Endodermal cell (in vitro differentiated cells): Measurements from ENCODE around the gene TCEANC2. TPM values are rescaled to one million over a fixed set of nuclear protein-coding genes. Genes with fewer than 3 reads are reported as not detected.

Source experiments
- DNase-seq: peaks from one replicate; pipeline ENCODE4 v3.0.0-alpha.2; 2017
- H3K27ac ChIP-seq: 2 replicates; pipeline ENCODE4 v1.5.1; 2013; ENCODE audit warnings: mild to moderate bottlenecking, low read depth, low read length, moderate library complexity
- H3K27me3 ChIP-seq: 2 replicates; pipeline ENCODE4 v1.6.1; 2013; ENCODE audit warnings: mild to moderate bottlenecking, low read length, moderate library complexity; ENCODE audit not compliant: insufficient read depth, control insufficient read depth, poor library complexity, severe bottlenecking
- H3K36me3 ChIP-seq: 2 replicates; pipeline ENCODE4 v1.7.0; 2013; ENCODE audit warnings: mild to moderate bottlenecking, low read length, moderate library complexity; ENCODE audit not compliant: control insufficient read depth, insufficient read depth
- H3K4me1 ChIP-seq: one replicate; pipeline ENCODE4 v1.7.0; 2013; ENCODE audit warnings: low read length; ENCODE audit not compliant: control insufficient read depth, insufficient read depth
- H3K4me3 ChIP-seq: 2 replicates; pipeline ENCODE4 v1.5.1; 2013; ENCODE audit warnings: mild to moderate bottlenecking, low read length, moderate library complexity
- H3K9ac ChIP-seq: 2 replicates; pipeline ENCODE4 v1.6.1; 2013; ENCODE audit warnings: mild to moderate bottlenecking, low read length, moderate library complexity; ENCODE audit not compliant: poor library complexity, severe bottlenecking; ENCODE audit errors: extremely low read depth
- H3K9me3 ChIP-seq: 2 replicates; pipeline ENCODE4 v1.6.1; 2013; ENCODE audit warnings: mild to moderate bottlenecking, low read length, moderate library complexity; ENCODE audit not compliant: control insufficient read depth
- H3K27ac Mint-ChIP-seq: 2 replicates; pipeline ENCODE4 v1.8.0; 2020; ENCODE audit warnings: mixed read lengths
- H3K27me3 Mint-ChIP-seq: 2 replicates; pipeline ENCODE4 v1.8.0; 2021; ENCODE audit warnings: mild to moderate bottlenecking, mixed read lengths; ENCODE audit not compliant: insufficient read depth
- H3K36me3 Mint-ChIP-seq: 2 replicates; pipeline ENCODE4 v1.8.0; 2020; ENCODE audit warnings: low read depth, mixed read lengths
- H3K4me1 Mint-ChIP-seq: 2 replicates; pipeline ENCODE4 v1.8.0; 2020; ENCODE audit warnings: mixed read lengths
- H3K4me3 Mint-ChIP-seq: 2 replicates; pipeline ENCODE4 v1.8.0; 2020; ENCODE audit warnings: mild to moderate bottlenecking, moderate library complexity, mixed read lengths
- H3K9me3 Mint-ChIP-seq: 2 replicates; pipeline ENCODE4 v1.8.0; 2020; ENCODE audit warnings: mild to moderate bottlenecking, mixed read lengths
- CTCF ChIP-seq: fragments of 200-600 bp; sonication (generic); conservative IDR thresholded peaks from 2 replicates; pipeline ENCODE4 v1.5.0; 2021; ENCODE audit warnings: antibody characterized with exemption, mild to moderate bottlenecking
- WGBS, 2 experiments: methylation state at CpG; one replicate each; pipeline versions ENCODE4 v1.1.5 to v1.1.7; 2013; ENCODE audit warnings: missing lambda C conversion rate in 2 of 2, mixed read lengths in 1 of 2; ENCODE audit not compliant: insufficient coverage in 1 of 2, insufficient read length in 1 of 2; 5-methylcytosine and 5-hydroxymethylcytosine counted together
- total RNA-seq, 2 donors: library from RNA; stranded (reverse); fragmentation: NEBNext Ultra II Directional in 1 of 2; extraction: Animal tissue kit (Norgen Biotek cat#: 25700) in 1 of 2; gene quantifications; 2 replicates in 1 of 2; 3 replicates in 1 of 2; pipeline ENCODE4 v1.2.1, GENCODE V29; 2021

The TCEANC2 gene
- total RNA-seq, 2 donors from 2014 or later, result 5.9 to 6.6 TPM

- no peak overlapping the region for H3K27ac ChIP-seq
- H3K9me3 Mint-ChIP-seq, result no peaks in the 10 kb centered on the region
- no peaks in the 10 kb centered on the region for H3K4me1 ChIP-seq
- H3K36me3 Mint-ChIP-seq, result no peaks in the 10 kb centered on the region
- no peak overlapping the region for H3K9ac ChIP-seq
- no peak overlapping the region for H3K4me3 ChIP-seq
- TF ChIP-seq CTCF, result no peak
- no peak for DNase-seq
- no peaks in the 10 kb centered on the region for H3K27me3 Mint-ChIP-seq
- H3K9me3 ChIP-seq, result no peaks in the 10 kb centered on the region
- no peak overlapping the region for H3K27ac Mint-ChIP-seq
- no peaks in the 10 kb centered on the region for H3K36me3 ChIP-seq
- H3K27me3 ChIP-seq, result no peaks in the 10 kb centered on the region
- no peak overlapping the region for H3K4me3 Mint-ChIP-seq
- peaks cover 7% of the 10 kb centered on the region for H3K4me1 Mint-ChIP-seq
These were observed 24.0 kb downstream of the TCEANC2 start for GRCh38 chr1:54077359-54077758.

GRCh38 chr1:54080598-54081049 is 27.2 kb downstream of the TCEANC2 start:
- 95% methylated on average over 2 of the region's 2 CpGs; no CpG with 5 or more reads in 1 of the 2 experiments for WGBS, 2 experiments
- no peaks in the 10 kb centered on the region for H3K9me3 ChIP-seq
- Mint-ChIP-seq H3K9me3 (no peaks in the 10 kb centered on the region), H3K4me1 (peaks cover 7% of the 10 kb centered on the region), H3K27me3 (no peaks in the 10 kb centered on the region), H3K36me3 (no peaks in the 10 kb centered on the region), H3K4me3 (no peak overlapping the region), H3K27ac (no peak overlapping the region)
- H3K9ac ChIP-seq, result no peak overlapping the region
- no peak for TF ChIP-seq CTCF
- no peak overlapping the region for H3K27ac ChIP-seq
- no peak overlapping the region for H3K4me3 ChIP-seq
- H3K36me3 ChIP-seq, result no peaks in the 10 kb centered on the region
- H3K4me1 ChIP-seq, result no peaks in the 10 kb centered on the region
- H3K27me3 ChIP-seq, result no peaks in the 10 kb centered on the region
- no peak for DNase-seq

GRCh38 chr1:54081306-54082270 is 28.2 kb downstream of the TCEANC2 start:
- Histone ChIP-seq H3K9me3 (no peaks in the 10 kb centered on the region), H3K4me3 (no peak overlapping the region), H3K27me3 (no peaks in the 10 kb centered on the region), H3K36me3 (no peaks in the 10 kb centered on the region), H3K4me1 (no peaks in the 10 kb centered on the region), H3K27ac (no peak overlapping the region), H3K9ac (no peak overlapping the region)
- H3K4me1 Mint-ChIP-seq, result peaks cover 7% of the 10 kb centered on the region
- no peak overlapping the region for H3K4me3 Mint-ChIP-seq
- no peaks in the 10 kb centered on the region for H3K27me3 Mint-ChIP-seq
- peak; percentile 96 for TF ChIP-seq CTCF
- H3K27ac Mint-ChIP-seq, result no peak overlapping the region
- no peaks in the 10 kb centered on the region for H3K9me3 Mint-ChIP-seq
- no peaks in the 10 kb centered on the region for H3K36me3 Mint-ChIP-seq
- DNase-seq, result peak; percentile 97
- WGBS, 2 experiments, result 69 to 71% methylated on average over 3 to 8 of the region's 8 CpGs
